ENCODE results near the gene DDIAS. TPM values are rescaled to one million over a fixed set of nuclear protein-coding genes. Genes with fewer than 3 reads are reported as not detected.
A peak's percentile ranks its signal among the peaks of the same experiment; 100 is the strongest.
"Not testable (repeated sequence)": the region's sequence is repeated elsewhere in the genome, so short reads cannot be mapped to it uniquely, and the experiment has no call there.

Gene DDIAS
- total RNA-seq, 4 donors from 2014 or later = 0.27 to 0.83 (median 0.47) TPM; not detected in 1

DNA sequence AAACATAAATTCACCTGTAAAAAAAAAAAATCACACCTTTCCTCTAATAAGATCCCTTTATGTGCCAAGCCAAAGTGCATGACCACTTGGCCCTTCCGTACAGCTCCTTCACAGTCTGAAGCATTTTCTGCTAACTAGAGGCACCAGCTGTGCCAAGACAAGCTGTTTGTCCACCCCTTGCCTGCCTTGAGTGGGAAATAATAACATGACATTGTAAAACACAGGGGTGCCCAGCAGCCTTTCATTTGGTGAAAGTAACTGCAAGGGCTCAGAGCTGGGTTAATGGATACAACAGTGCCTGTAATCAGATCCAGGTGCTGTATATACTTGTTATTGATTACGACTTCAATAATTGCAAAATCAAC lies 59.2 kb downstream of the DDIAS start:
- peaks cover 0 to 20% (median 3%) of the 10 kb centered on the region in 4 donors for H3K4me1 ChIP-seq
- H3K27ac ChIP-seq = peak overlapping the region; percentile 36 to 81 (median 54)
- no peaks in the 10 kb centered on the region for H3K36me3 ChIP-seq
- H3K4me3 ChIP-seq = no peak overlapping the region
- no peaks in the 10 kb centered on the region for H3K9me3 ChIP-seq
- no peaks in the 10 kb centered on the region for H3K27me3 ChIP-seq
- TF ChIP-seq, protein P1, sequence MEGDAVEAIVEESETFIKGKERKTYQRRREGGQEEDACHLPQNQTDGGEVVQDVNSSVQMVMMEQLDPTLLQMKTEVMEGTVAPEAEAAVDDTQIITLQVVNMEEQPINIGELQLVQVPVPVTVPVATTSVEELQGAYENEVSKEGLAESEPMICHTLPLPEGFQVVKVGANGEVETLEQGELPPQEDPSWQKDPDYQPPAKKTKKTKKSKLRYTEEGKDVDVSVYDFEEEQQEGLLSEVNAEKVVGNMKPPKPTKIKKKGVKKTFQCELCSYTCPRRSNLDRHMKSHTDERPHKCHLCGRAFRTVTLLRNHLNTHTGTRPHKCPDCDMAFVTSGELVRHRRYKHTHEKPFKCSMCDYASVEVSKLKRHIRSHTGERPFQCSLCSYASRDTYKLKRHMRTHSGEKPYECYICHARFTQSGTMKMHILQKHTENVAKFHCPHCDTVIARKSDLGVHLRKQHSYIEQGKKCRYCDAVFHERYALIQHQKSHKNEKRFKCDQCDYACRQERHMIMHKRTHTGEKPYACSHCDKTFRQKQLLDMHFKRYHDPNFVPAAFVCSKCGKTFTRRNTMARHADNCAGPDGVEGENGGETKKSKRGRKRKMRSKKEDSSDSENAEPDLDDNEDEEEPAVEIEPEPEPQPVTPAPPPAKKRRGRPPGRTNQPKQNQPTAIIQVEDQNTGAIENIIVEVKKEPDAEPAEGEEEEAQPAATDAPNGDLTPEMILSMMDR (IDR thresholded peaks at IDR 0.05) = no peak
- TF ChIP-seq POLR2A (IDR thresholded peaks at IDR 0.05) = no peak
- no peak for DNase-seq

DNA sequence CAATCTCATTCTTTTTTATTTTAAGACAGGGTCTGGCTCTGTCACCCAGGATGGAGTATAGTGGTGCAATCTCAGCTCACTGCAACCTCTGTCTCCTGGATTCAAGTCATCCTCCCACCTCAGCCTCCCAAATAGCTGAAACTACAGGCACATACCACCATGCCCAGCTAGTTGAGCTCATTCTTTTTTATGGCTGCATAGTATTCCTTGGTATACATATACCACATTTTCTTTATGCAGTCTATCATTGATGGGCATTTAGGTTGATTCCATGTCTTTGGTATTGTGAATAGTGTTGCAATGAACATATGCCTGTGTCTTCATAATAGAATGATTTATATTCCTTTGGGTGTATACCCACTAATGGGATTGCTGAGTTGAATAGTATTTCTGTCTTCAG lies 60.5 kb downstream of the DDIAS start:
- H3K27ac ChIP-seq, H3K36me3 ChIP-seq, H3K9me3 ChIP-seq, DNase-seq, H3K27me3 ChIP-seq, H3K4me3 ChIP-seq: not testable (repeated sequence)
- H3K4me1 ChIP-seq = peaks cover 0 to 11% (median 0%) of the 10 kb centered on the region in 4 donors

DNA sequence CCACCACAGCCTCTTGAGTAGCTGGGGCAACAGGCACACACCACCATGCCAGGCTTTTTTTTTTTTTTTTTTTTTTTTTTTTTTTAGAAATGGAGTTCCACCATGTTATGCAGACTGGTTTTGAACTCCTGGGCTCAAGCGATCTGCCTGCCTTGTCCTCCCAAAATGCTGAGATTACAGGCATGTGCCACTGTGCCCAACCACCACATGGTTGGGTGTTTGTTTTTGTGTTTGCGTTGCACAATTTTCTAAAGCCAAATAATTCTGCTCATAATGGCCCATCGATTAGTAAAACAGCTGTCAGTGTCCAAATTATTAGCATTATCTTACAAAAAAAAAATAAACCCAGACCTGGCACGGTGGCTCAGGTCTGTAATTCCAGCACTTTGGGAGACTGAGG lies 65.8 kb downstream of the DDIAS start:
- DNase-seq = no peak
- no peak overlapping the region for H3K4me3 ChIP-seq
- H3K27ac ChIP-seq = no peak overlapping the region
- H3K4me1 ChIP-seq = no peaks in the 10 kb centered on the region
- no peaks in the 10 kb centered on the region for H3K9me3 ChIP-seq
- no peaks in the 10 kb centered on the region for H3K27me3 ChIP-seq
- TF ChIP-seq POLR2A (IDR thresholded peaks at IDR 0.05) = no peak
- TF ChIP-seq, protein P1 (IDR thresholded peaks at IDR 0.05) = no peak
- H3K36me3 ChIP-seq = no peaks in the 10 kb centered on the region

DNA sequence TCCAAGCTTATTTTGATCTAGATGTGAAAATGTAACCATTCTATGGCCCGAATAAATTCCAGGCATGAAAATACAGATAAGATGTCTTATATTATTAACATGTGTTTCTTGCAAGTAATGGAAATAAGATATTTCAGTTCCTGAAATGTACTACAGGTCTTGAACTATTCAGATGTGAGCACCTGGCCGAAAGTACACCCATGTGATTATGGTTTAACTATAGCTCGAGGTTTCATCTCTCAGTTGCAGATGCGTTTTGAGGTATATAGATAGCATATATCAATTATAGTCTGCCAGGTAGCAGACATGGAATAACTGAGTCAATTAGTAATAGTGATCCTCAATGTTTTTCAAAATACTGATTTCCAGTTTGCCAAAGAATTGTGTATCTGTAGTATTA lies 68.3 kb downstream of the DDIAS start:
- H3K27me3 ChIP-seq = no peaks in the 10 kb centered on the region
- DNase-seq = peak in 1 of 3 donors; percentile 62
- no peaks in the 10 kb centered on the region for H3K4me1 ChIP-seq
- no peaks in the 10 kb centered on the region for H3K9me3 ChIP-seq
- no peaks in the 10 kb centered on the region for H3K36me3 ChIP-seq
- no peak overlapping the region for H3K4me3 ChIP-seq
- TF ChIP-seq, protein P1 (IDR thresholded peaks at IDR 0.05) = no peak
- TF ChIP-seq POLR2A (IDR thresholded peaks at IDR 0.05) = no peak
- peak overlapping the region in 1 of 4 donors; percentile 72 for H3K27ac ChIP-seq

DNA sequence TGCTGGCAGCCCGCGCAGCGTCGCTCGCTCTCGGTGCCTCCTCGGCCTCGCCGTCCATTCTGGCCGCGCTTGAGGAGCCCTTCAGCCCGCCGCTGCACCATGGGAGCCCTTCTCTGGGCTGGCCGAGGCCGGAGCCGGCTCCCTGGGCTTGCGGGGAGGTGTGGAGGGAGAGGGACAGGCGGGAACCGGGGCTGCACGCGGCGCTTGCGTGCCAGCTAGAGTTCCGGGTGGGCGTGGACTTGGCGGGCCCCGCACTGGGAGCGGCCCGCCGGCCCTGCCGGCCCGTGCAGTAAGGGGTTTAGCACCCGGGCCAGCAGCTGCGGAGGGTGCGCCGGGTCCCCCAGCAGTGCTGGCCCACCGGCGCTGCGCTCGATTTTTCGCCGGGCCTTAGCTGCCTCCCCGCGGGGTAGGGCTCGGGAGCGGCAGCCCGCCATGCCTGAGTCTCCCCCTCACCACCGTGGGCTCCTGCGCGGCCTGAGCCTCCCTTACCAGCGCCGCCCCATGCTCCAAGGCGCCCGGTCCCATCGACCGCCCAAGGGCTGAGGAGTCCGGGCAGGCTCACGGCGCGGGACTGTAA lies 69.1 kb downstream of the DDIAS start:
- H3K27me3 ChIP-seq, H3K4me1 ChIP-seq, H3K36me3 ChIP-seq, DNase-seq, H3K4me3 ChIP-seq, H3K9me3 ChIP-seq: not testable (repeated sequence)
- peak overlapping the region in 2 of 4 donors; percentile 20 to 72 for H3K27ac ChIP-seq

DNA sequence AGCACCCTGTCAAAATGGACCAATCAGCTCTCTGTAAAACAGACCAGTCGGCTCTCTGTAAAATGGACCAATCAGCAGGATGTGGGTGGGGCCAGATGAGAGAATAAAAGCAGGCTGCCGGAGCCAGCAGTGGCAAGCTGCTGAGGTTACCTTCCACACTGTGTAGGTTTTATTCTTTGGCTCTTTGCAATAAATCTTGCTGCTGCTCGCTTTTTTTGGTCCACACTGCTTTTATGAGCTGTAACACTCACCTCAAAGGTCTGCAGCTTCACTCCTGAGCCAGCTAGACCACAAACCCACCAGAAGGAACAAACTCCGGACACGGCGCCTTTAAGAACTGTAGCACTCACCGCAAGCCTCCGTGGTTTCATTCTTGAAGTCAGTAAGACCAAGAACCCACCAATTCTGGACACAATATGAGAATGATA lies 70.0 kb downstream of the DDIAS start:
- H3K4me1 ChIP-seq, H3K27me3 ChIP-seq, H3K9me3 ChIP-seq, H3K36me3 ChIP-seq: not testable (repeated sequence)
- peak overlapping the region in 1 of 4 donors; percentile 72 for H3K27ac ChIP-seq
- peak in 2 of 3 donors; percentile 79 to 85 for DNase-seq
- peak in 1 of 2 donors; percentile 16 for TF ChIP-seq POLR2A (IDR thresholded peaks at IDR 0.05)
- H3K4me3 ChIP-seq = peak overlapping the region in 3 of 4 donors; percentile 14 to 24 (median 17)

DNA sequence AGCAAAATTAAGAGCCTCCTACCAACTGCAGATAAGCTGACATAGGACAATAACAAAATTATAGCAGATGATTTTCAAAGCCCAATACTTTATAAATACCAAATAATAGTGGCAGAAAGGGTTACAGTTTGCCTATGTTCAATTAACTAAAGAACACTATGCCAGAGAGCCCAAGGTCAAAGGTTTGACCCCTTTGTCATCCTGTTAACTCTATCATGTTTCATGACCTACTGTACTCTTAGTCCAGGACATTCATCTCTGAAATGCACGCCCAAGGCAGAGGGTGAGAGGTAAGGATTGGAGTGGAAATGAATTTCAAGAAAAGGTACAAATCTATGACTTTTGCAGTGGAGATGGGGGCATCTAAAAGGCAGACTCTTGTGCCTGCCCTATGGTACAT lies 70.6 kb downstream of the DDIAS start:
- H3K27me3 ChIP-seq = no peaks in the 10 kb centered on the region
- peak overlapping the region in 1 of 4 donors; percentile 17 for H3K4me3 ChIP-seq
- no peaks in the 10 kb centered on the region for H3K36me3 ChIP-seq
- H3K4me1 ChIP-seq = no peaks in the 10 kb centered on the region
- H3K27ac ChIP-seq = peak overlapping the region in 1 of 4 donors; percentile 72
- no peak for DNase-seq
- TF ChIP-seq POLR2A (IDR thresholded peaks at IDR 0.05) = no peak
- TF ChIP-seq, protein P1 (IDR thresholded peaks at IDR 0.05) = no peak
- no peaks in the 10 kb centered on the region for H3K9me3 ChIP-seq

Measured in Peyer's patch (tissue), 4 donors.